NCI-H1436 treated with DMSO at 0.1 percent for 48 hours (cell line): ENCODE results near the gene CDK3.
A peak's percentile ranks its signal among the peaks of the same experiment; 100 is the strongest.
"Not testable (repeated sequence)": the region's sequence is repeated elsewhere in the genome, so short reads cannot be mapped to it uniquely, and the experiment has no call there.

Experiments
- DNase-seq: peaks from one replicate; lab custom pipeline; 2025; lab: John Stamatoyannopoulos, UW

CDK3 gene

DNA sequence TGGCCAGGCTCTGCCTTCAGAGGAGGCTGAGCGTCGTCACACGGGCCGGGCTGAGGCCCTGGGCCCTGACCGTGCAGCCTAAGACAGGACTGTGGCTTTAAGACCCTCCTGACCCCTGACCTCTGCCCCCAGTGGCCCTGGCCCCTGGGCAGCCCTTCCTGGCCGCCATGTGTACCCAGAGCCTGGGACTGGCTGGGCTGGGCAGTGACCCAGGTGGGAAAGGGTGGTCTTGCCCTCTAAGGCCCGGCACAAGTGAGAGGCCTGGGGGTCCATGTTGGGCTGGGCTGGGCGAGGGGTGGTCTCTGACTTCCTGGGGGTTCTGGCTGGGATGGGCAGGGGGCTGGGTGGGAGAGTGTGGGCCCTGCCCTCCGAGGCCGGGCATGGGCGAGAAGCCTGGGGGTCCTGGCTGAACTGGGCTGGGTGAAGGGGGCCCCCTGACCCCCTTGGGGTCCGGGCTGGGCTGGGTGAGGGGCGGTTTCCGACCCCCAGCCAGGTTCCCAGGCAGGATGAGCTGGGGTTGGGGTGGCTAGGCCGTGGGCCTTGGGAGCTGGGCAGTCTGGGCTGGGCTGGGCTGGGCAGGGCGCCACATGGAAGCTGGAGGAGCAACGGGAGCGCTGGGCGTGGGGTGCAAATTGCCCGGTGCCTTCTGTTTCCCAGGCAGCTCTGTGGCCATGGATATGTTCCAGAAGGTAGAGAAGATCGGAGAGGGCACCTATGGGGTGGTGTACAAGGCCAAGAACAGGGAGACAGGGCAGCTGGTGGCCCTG is at the start of gene CDK3:
Gene CDK3 (plus strand): TSS at position 101 of the 767 bp plus-strand sequence. CDS start 571 bp downstream, at position 672.
- no peak for DNase-seq

DNA sequence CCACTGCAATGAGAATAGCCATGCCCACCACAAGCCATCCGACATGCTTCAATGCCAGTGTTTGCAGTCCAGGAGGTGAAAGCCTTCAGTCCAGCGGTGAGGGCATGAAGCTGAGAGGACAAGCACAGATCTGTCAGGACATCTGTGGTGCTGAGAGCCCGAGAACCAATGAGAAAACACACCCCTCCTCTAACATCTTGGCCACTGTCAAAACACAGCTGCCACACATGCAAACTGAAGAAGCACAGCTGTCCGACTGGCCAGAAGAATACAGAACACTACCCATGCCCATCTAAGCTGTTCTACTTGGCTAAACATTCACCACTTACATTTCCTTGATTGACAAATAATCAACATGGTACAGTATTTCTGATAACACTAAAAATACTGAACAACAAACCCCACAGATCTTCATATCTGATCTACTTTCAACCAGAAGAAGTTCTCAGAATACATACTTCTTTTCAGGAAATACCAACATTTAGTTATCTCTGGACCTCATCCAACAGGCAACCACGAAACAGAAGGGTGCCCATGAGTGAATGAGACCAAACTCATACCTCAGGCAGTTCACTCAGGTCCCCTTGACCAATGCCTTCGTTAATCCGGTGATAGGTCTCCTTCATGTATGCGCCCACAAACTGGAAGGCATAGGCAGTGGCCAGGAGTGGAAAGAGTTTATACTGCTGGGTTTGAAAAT is 49.6 kb upstream of the CDK3 start:
- DNase-seq: no peak

DNA sequence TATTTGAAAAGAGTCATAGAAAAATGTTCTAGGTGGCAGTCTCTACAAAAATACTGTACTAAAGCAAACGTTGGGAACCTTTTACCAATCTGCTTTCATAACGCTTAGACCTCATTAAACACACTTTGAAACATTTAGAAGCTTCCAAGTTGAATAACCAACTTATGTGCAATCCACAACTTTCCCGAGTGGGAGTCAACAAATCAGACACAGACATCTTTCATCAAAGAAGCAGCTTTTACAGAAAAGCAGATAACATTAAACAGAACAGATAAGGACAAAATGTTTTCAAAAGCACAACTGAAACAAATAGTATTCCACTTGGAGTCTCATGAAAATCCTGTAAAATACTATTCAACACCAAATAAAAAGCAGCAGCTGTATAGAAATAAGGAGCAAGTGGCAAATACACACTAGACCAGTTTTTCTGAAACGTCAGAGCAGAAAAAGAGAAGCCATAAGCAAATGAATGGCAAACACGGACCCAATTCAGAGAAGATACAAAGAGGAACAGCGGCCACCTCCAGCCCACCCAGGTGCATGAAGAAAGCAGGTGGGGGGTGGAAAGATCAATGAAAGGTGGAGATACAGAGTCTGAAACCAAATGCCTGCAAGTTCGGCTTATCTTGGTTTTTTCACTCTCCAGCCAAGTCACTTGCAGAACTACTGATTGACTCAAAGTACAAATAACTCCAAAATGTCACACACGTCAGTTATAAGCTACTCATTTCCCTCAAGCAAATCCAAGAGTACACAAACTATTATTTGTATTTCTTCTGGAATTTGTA is 41.4 kb upstream of the CDK3 start:
- no peak for DNase-seq

GRCh38 chr17:75959839-75960511 is 40.7 kb upstream of the CDK3 start:
- no peak for DNase-seq

DNA sequence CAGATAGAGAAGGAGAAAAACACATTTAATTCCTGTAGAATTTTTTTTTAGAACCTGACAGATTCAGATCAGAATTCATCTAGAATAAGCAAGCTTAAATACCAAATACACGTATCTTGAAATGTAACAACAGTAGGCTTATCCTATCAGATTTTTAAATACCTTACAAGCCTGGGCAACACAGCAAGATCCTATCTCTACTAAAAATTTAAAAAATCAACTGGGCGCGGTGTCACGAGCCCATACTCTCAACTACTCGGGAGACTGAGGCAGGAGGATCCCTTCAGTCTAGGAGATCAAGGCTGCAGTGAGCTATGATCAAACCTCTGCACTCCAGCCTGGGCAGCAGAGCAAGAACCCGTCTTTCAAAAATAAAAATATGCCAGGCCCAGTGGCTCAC is 35.2 kb upstream of the CDK3 start:
- no peak for DNase-seq

GRCh38 chr17:75969044-75969443 is 31.6 kb upstream of the CDK3 start:
- not testable (repeated sequence) for DNase-seq

- no peak for DNase-seq
These were observed 30.6 kb upstream of the CDK3 start for GRCh38 chr17:75970011-75970523.

- no peak for DNase-seq
These were observed 30.0 kb upstream of the CDK3 start for GRCh38 chr17:75970626-75971025.

GRCh38 chr17:75975187-75975586 is 25.5 kb upstream of the CDK3 start:
- DNase-seq: not testable (repeated sequence)

GRCh38 chr17:75975757-75976174 is 24.9 kb upstream of the CDK3 start:
- no peak for DNase-seq

- DNase-seq: no peak
These were observed 24.3 kb upstream of the CDK3 start for GRCh38 chr17:75976175-75976848.

DNA sequence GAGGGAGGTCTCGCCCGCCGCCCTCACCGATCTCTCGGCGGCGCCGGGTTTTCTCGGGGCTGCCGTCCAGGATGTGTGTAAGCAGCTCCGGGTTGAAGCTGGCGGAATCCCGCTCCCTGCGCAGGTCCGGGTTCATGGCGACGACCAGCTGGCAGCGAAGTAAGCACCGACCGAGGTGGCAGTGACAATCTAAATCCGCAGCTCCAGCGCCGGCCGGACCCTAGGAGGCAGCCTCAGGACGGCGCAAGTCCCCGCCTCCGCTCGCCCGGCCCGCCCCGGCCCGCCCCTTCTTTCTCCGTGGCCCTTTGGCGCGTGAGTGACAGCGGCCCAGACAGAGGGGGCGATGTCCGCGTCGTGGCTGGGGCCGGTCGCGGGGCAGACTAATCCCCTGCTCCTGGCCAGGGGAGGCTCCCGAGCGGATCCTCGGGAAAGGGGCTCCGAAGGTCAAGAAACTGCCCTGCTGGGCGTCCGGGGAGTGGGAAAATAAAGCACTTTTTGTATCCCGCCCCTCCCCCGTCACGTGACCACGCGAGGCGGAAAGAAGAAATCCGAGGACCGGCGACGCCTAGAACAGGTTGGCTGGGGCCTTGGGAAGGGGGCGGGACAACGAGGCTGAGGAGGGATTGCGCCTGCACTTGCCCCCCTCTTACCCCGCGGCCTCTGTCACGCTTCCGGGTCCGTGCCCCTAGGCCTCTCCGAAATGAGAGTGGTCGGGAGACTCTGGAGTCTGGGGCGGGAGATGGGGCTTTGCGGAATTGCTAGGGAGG is 21.5 kb upstream of the CDK3 start, which contains the start of the genes ACOX1 and TEN1:
Gene ACOX1 (minus strand): TSS at position 229 of the 767 bp plus-strand sequence. CDS start 93 bp downstream, at position 136.
Gene TEN1 (plus strand): TSS at position 303 of the 767 bp plus-strand sequence. CDS start 6,953 bp downstream, outside the sequence.
- peak; percentile 90 for DNase-seq

DNA sequence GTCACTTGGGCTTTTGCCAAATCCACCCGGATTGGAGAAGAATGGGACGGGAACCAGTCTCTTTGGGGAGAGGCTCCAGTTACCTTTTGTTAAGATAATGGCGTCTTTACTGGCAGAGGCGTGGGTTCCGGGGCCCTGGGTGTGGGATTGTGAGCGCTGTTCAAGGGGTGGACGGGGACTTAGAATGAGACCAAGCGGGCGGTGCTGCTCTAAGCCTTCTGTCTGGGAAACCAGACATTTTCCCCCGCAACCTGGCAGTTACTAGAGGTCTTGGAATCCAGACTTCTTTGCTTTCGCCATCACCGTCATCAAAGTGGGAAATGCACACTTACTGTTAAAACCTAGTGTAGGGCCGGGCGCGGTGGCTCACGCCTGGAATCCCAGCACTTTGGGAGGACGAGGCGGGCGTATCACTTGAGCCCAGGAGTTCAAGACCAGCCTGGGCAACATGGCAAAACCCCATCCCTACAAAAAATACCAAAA is 20.9 kb upstream of the CDK3 start:
- peak; percentile 74 for DNase-seq

GRCh38 chr17:75980188-75981018 is 20.3 kb upstream of the CDK3 start:
- no peak for DNase-seq

- DNase-seq: no peak
These were observed 19.5 kb upstream of the CDK3 start for GRCh38 chr17:75981019-75981615.

GRCh38 chr17:75983501-75984181 is 17.0 kb upstream of the CDK3 start:
- DNase-seq: no peak

DNA sequence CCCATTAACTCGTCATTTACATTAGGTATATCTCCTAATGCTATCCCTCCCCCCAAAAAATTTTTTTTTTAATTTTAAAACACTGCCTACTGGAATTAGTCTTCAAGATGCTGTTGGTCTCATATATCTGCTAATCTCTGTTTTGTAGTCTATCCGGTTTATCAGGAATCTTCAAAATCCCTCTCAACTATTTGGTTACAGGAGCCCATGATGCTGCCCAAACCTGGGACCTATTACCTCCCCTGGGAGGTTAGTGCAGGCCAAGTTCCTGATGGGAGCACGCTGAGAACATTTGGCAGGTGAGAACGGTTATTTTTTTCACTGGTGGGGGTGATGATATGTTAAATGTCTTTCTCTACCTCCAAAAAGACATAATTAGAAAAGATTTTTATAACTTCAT is 14.7 kb upstream of the CDK3 start:
- DNase-seq: no peak

- no peak for DNase-seq
These were observed 13.6 kb upstream of the CDK3 start for GRCh38 chr17:75987041-75987440.
